A673 (cell line): ENCODE measurements around the gene RPS6KA5.

Experiments used
- EZH2 ChIP-seq: fragments of 200-600 bp; sonication (generic); IDR thresholded peaks from 2 replicates; pipeline ENCODE4 v1.6.1; 2017; ENCODE audit warnings: borderline replicate concordance, low read depth, mild to moderate bottlenecking, mixed read lengths, antibody characterized with exemption, low read length; ENCODE audit not compliant: poor library complexity, severe bottlenecking
- TF ChIP-seq, protein P1 (sequence below): fragments of 300-800, 200-600 bp; sonication (generic); conservative IDR thresholded peaks from 2 replicates; pipeline ENCODE4 v1.5.1; 2017; ENCODE audit warnings: low read depth, mild to moderate bottlenecking, antibody characterized with exemption, low read length, moderate library complexity, mixed read lengths

DNA sequence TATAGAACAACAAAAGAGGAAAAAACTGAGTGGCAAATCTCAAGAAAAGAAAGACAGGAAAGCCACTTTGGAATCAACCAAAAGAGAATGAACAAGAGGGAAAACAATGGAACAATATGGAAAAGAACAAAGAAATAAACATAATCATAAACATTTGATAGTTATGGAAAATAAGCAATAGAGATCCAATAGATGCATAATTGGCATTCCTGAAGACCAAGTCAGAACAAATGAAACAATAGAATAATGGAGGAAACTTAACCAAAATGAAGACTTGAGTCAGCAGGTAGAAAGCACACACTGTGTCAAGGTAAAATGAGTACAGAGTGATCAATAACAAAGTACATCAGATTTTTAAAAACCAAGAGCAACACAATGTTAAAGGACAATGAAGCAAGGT is 10.1 kb upstream of the RPS6KA5 start:
- TF ChIP-seq, protein P1, sequence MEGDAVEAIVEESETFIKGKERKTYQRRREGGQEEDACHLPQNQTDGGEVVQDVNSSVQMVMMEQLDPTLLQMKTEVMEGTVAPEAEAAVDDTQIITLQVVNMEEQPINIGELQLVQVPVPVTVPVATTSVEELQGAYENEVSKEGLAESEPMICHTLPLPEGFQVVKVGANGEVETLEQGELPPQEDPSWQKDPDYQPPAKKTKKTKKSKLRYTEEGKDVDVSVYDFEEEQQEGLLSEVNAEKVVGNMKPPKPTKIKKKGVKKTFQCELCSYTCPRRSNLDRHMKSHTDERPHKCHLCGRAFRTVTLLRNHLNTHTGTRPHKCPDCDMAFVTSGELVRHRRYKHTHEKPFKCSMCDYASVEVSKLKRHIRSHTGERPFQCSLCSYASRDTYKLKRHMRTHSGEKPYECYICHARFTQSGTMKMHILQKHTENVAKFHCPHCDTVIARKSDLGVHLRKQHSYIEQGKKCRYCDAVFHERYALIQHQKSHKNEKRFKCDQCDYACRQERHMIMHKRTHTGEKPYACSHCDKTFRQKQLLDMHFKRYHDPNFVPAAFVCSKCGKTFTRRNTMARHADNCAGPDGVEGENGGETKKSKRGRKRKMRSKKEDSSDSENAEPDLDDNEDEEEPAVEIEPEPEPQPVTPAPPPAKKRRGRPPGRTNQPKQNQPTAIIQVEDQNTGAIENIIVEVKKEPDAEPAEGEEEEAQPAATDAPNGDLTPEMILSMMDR, result no peak
- TF ChIP-seq EZH2, result no peak
